Vagina (tissue), 2 donors: Measurements from ENCODE around the gene PTDSS2. TPM values are rescaled to one million over a fixed set of nuclear protein-coding genes. Genes with fewer than 3 reads are reported as not detected.

Experiments
- DNase-seq, 2 donors: peaks; one replicate each; pipeline ENCODE4 v3.0.0-alpha.2; 2017; ENCODE audit errors: extremely low spot score in 2 of 2
- H3K27ac ChIP-seq: fragments of 200-600 bp; sonication (generic); one replicate; pipeline ENCODE4 v1.5.1; 2019
- H3K27me3 ChIP-seq: fragments of 200-600 bp; sonication (generic); one replicate; pipeline ENCODE4 v1.5.1; 2019
- H3K36me3 ChIP-seq, 2 donors: fragments of 200-600 bp; sonication (generic); one replicate each; pipeline ENCODE4 v1.5.1; 2017 to 2019
- H3K4me1 ChIP-seq: fragments of 200-600 bp; sonication (generic); one replicate; pipeline ENCODE4 v1.5.1; 2019
- H3K4me3 ChIP-seq, 2 donors: fragments of 200-600 bp; sonication (generic); 1 replicate in 1 of 2; 2 replicates in 1 of 2; pipeline ENCODE4 v1.5.1; 2016 to 2019
- H3K9me3 ChIP-seq: fragments of 200-600 bp; sonication (generic); one replicate; pipeline ENCODE4 v1.5.1; 2019
- POLR2A ChIP-seq, 2 donors: fragments of 450-650 bp; IDR thresholded peaks; one replicate each; pipeline ENCODE4 v1.6.1; 2017; ENCODE audit warnings: antibody characterized with exemption in 2 of 2, mild to moderate bottlenecking in 2 of 2, moderate library complexity in 2 of 2
- POLR2AphosphoS5 ChIP-seq, 2 donors: sonication (generic); formaldehyde crosslinking; IDR thresholded peaks; one replicate each; pipeline ENCODE4 v1.9.0; 2017; ENCODE audit warnings: antibody characterized with exemption in 2 of 2, mild to moderate bottlenecking in 2 of 2, low read depth in 1 of 2; ENCODE audit not compliant: insufficient read depth in 1 of 2
- intact Hi-C: fragments of 100-400 bp; cut with DNase I; formaldehyde crosslinking; loops from one replicate; pipeline ENCODE4 v1.15.1; 2023
- total RNA-seq: library from RNA; depleted of rRNA; stranded (reverse); fragments of >200 nt; gene quantifications from one replicate; pipeline ENCODE4 v1.2.3, GENCODE V29; 2016
- TF ChIP-seq, protein P1 (sequence below), 3 experiments: fragments of 450-650 bp in 2 of 3; fragments of 200-600 bp in 1 of 3; sonication (generic) in 1 of 3; IDR thresholded peaks; one replicate each; pipeline ENCODE4 v1.5.1; 2017 to 2019; ENCODE audit warnings: antibody characterized with exemption in 3 of 3, mild to moderate bottlenecking in 2 of 3, moderate library complexity in 2 of 3

PTDSS2 gene
- total RNA-seq, 1 donor from 2014 or later: 36.1 TPM

DNA sequence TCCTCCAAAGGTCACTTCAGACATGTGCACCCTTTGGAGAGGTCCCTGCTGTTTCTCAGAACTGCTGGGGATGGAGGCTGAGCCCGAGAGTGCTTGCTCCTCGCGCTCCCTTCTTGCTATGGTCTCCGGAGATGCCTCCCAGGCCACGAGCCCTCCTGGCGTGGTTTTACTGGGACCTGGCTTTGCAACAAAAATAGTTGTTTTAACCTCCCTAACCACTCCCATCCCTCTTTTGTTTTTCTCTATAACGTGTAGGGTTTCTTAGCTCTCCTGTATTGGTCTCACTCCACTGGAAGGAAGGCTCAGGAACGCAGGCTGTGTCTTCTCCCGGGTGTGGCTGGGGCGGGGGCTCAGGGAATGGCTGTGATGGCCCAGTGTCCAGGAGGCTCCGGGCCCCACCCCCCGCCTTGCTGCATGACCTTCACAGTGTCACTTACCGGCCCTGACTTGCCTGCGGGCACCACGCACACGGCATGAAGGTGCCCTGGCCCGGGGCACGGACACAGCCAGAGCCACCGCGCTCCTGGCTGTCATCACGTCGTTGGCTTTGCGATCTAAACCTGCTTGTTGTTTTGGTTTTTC, 5.6 kb downstream of the PTDSS2 start:
- Histone ChIP-seq H3K27ac (no peak overlapping the region), H3K27me3 (no peaks in the 10 kb centered on the region), H3K4me1 (peaks cover 13% of the 10 kb centered on the region), H3K4me3 (no peak overlapping the region), H3K9me3 (no peaks in the 10 kb centered on the region), H3K36me3 (peaks cover 0 to 18% of the 10 kb centered on the region in 2 donors)
- no peak for DNase-seq
- TF ChIP-seq, protein P1, sequence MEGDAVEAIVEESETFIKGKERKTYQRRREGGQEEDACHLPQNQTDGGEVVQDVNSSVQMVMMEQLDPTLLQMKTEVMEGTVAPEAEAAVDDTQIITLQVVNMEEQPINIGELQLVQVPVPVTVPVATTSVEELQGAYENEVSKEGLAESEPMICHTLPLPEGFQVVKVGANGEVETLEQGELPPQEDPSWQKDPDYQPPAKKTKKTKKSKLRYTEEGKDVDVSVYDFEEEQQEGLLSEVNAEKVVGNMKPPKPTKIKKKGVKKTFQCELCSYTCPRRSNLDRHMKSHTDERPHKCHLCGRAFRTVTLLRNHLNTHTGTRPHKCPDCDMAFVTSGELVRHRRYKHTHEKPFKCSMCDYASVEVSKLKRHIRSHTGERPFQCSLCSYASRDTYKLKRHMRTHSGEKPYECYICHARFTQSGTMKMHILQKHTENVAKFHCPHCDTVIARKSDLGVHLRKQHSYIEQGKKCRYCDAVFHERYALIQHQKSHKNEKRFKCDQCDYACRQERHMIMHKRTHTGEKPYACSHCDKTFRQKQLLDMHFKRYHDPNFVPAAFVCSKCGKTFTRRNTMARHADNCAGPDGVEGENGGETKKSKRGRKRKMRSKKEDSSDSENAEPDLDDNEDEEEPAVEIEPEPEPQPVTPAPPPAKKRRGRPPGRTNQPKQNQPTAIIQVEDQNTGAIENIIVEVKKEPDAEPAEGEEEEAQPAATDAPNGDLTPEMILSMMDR (IDR thresholded peaks at IDR 0.05): no peak
- no peak for TF ChIP-seq POLR2A (IDR thresholded peaks at IDR 0.05)
- TF ChIP-seq POLR2AphosphoS5 (IDR thresholded peaks at IDR 0.05; ENCODE audit: insufficient read depth in 1 of 2, low read depth in 1 of 2): no peak
- intact Hi-C loops: no loop called here

GRCh38 chr11:456533-456932, 6.5 kb downstream of the PTDSS2 start:
- Histone ChIP-seq H3K4me3 (no peak overlapping the region), H3K9me3 (no peaks in the 10 kb centered on the region), H3K36me3 (peaks cover 0 to 24% of the 10 kb centered on the region in 2 donors), H3K4me1 (peaks cover 10% of the 10 kb centered on the region), H3K27me3 (no peaks in the 10 kb centered on the region), H3K27ac (no peak overlapping the region)
- no peak for DNase-seq
- intact Hi-C loops: no loop called here
- no peak for TF ChIP-seq POLR2AphosphoS5 (IDR thresholded peaks at IDR 0.05; ENCODE audit: insufficient read depth in 1 of 2, low read depth in 1 of 2)
- TF ChIP-seq, protein P1 (IDR thresholded peaks at IDR 0.05): no peak
- no peak for TF ChIP-seq POLR2A (IDR thresholded peaks at IDR 0.05)

GRCh38 chr11:457111-457760, 7.2 kb downstream of the PTDSS2 start:
- Histone ChIP-seq H3K9me3 (no peaks in the 10 kb centered on the region), H3K27me3 (no peaks in the 10 kb centered on the region), H3K4me3 (no peak overlapping the region), H3K36me3 (peaks cover 0 to 24% of the 10 kb centered on the region in 2 donors), H3K27ac (no peak overlapping the region), H3K4me1 (peaks cover 6% of the 10 kb centered on the region)
- intact Hi-C loops: no loop called here
- TF ChIP-seq, protein P1 (IDR thresholded peaks at IDR 0.05): no peak
- TF ChIP-seq POLR2A (IDR thresholded peaks at IDR 0.05) (no peak), POLR2AphosphoS5 (IDR thresholded peaks at IDR 0.05; ENCODE audit: insufficient read depth in 1 of 2, low read depth in 1 of 2) (no peak)
- no peak for DNase-seq

DNA sequence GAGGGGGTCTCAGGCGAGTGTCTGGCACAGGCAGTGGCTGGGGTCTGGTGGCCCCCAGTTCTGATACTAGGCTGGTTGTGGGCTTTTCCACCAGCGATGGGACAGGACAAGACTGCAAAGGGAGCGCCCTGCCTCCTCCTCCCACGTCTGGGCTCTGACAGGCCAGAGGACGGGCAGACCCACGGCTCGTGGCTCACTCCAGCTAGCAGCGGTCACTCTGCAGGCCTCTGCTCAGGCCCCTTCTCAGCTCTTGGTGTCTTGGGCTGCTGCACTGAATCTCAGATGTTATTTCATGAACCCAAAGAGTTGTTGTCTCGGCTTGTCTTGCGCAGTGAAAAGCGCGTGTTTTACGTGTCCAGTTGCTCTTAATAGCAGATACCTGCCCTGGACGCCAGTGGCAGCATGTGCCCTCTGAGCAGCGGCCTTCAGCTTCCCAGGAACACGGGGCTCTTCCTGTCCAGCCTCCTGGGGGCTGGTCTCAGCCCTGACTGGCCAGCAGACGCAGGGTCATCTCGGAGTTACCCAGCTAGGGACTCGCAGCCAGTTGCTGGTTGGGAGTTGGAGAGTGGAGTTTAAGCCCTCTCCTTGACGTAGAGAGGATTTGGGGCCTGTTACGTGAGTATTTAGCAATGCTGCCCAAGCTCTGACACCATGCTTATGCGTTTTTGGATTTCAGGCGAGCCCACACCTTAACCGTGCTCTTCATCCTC, 9.6 kb downstream of the PTDSS2 start:
- TF ChIP-seq POLR2AphosphoS5 (IDR thresholded peaks at IDR 0.05; ENCODE audit: insufficient read depth in 1 of 2, low read depth in 1 of 2): no peak
- TF ChIP-seq, protein P1 (IDR thresholded peaks at IDR 0.05): no peak
- TF ChIP-seq POLR2A (IDR thresholded peaks at IDR 0.05): no peak
- intact Hi-C loops: no loop called here
- H3K27ac ChIP-seq: no peak overlapping the region
- H3K9me3 ChIP-seq: no peaks in the 10 kb centered on the region
- DNase-seq: no peak
- no peak overlapping the region for H3K4me3 ChIP-seq
- H3K36me3 ChIP-seq: peaks cover 0 to 11% of the 10 kb centered on the region in 2 donors
- no peaks in the 10 kb centered on the region for H3K27me3 ChIP-seq
- H3K4me1 ChIP-seq: peaks cover 6% of the 10 kb centered on the region
